NCI-H2227 treated with DMSO at 0.1 percent for 48 hours (cell line): ENCODE data around the gene RPN2.

Experiments
- DNase-seq: peaks from one replicate; lab custom pipeline; 2025; lab: John Stamatoyannopoulos, UW

Gene RPN2

DNA sequence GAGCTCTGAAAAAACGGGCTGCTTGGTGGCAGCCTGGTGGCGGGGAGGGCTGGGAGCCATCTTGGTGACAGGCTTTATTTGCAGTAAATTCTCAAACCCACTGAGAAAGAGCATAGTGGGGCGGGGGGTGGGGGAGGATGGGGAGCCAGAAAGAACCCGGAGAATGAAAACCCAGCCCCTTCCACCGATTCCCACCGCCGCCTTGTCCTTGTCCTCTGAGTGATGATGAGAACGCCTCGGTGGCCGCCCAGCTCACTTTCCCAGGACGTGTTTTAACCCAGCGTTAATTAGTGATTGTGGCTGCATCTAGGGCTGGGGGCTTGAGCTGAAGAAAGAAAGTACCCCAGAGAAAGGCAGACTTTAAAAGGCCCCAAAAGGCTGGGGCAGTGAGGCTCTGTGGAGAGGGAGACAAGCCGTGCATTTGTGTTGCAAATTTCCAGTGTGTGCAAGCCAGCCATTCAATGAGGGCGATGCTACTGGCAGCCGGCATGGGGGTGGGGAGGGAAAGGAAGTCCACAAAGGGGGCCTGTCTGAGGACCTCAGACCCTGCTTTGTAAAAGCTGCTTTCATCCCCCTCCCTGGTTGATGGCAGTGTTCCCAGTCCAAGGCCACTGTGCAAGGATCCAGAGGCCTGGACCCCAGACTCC lies 88.7 kb downstream of the RPN2 start:
- DNase-seq: peak; percentile 18

DNA sequence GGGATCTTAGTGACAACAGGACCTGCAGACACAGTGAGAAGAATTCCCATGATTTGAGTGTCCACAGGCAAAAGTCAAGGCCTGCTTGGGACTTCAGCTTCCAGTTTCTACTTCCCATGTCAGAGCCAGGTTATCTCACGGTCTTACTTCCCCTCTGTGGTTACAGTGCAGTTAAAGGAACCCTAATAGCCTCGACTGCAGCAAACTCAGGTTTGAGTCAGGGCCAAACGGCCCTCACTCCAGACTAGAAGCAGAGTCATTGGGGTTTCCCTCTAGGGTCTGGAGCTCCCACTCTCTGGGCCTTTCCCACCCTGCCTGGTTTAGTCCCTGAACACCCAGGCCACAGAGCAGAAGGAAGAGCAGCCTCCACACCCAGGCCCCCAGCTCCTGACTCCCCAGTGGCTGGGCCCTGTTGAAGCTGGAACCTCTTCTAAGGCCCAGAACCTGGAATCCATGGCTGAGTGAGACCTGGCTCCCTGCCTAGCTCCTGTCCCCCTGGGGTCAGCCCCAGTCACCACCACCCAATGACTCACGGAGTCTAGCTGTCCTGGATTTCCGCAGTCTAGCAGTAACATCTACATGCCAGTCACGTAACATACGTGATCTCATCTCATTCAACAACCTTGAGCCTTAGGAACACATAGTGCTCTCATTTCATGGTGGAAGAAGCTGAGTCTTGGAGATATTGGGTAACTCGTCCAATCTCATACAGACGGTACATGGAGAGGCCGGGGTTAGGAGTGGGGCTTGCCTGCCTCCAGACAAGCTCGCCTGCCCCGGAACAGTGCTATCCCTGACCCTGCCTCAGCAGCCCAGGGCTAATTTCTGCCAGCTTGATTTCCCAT lies 91.7 kb downstream of the RPN2 start:
- no peak for DNase-seq

DNA sequence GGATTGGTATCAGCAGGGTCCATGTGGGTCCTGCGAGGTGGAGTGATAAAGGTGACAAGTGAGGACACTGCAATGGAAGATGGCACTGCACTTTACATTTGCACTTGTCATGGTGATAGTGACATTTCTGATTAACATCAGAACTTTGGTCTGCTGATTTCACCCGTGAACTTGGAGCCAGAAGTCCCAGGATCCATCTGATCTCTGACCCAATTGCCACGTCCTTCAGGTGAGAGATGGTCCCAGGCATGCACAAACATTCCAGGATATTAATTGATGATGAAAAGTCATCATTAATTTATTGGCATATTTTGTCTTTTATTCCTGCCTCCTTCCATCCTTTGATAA lies 92.3 kb downstream of the RPN2 start:
- DNase-seq: no peak

DNA sequence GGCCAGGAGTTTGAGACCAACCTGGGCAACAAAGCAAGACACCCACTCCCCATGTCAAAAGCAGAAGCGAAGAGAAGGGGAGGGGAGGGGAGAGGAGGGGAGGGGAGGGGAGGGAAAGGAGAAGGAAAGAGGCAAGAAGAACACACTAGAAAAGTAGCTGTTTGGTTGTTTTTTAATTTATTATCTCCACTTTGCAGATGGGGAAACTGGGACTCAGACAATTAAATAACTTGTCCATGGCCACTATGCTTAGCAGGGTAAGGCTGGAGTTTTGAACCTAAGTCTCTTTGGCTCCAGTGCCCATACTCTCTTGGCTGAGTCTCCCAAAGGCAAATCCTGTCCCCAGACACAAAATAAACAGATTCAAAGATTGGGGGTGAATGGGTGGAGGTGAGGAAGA lies 94.9 kb downstream of the RPN2 start:
- no peak for DNase-seq

DNA sequence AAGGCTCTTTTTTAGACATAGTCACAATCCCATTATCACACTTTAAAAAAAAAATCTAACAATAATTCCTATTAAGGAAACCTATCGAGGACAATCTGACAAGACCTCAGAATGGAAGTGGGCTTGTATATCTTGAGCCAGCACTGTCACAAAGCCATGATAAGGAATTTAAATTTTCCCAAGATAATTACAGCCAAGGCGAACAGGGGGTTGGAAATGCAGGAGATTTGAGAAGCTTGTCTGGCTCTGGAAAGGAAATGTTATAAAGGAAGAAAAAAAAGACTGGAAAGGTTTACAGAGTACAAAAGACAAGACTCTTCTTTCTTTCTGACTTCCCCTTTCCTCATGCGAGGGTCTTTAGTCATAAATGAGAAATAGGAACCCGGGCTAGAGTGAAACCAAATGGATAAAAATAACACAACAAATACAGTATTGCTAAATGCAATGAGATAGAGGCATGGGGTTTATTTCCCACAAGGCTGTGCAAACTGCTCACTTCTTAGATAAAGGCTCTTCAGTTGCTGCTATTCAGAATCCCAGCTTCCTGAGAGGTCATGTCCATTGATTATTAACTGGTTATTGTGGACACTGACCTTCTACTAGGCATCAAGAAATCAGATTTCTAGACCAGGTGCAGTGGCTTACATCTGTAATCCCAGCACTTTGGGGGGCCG lies 95.9 kb downstream of the RPN2 start:
- DNase-seq: peak; percentile 21

DNA sequence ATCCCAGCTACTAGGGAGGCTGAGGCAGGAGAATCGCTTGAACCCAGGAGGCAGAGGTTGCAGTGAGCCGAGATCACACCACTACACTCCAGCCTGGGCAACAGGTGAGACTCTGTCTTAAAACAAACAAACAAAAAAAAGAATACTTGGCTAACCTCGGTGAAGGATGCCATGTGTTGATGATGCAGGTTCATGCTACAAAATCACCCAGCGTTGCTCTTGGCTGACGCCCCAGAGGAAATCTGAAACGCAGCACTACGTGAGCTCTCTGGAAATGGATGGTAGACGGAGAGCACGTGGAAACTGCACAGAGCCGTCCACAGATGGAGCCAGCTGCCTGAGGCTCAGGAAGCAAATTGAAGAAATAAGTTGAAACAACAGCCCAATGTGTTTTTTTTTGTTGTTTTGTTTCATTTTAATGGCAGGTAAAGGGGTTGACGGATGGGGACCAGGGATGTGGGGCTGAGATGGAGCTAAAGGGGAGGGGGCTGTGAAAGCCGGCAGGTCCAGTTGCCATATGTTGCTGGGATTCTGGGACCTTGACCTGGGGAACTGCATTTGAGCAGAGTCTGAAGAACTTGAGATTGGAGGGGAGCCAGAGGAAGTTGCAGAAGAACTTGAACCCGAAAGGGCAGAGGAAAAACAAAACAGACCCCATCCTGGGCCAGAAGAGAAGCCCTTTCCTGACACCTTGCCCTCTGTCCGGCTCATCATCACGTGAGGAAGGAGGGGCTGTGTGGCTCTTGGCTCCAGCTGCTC lies 97.5 kb downstream of the RPN2 start:
- DNase-seq: no peak

DNA sequence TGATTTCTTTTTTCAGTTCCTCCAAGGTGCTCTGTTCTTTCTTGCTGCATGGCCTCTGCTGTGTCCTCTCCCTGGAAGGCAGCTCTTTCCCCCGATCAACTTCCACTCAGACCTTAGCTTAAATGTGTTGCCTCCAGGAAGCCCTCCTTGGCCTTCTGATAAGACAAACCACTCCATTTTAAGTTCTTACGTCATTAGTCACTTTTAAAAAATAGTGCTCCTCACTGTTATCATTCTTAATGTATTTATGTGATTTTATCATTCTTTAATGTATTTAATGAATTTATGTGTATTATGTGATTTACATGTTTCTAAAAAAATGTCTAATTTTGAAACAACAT lies 98.1 kb downstream of the RPN2 start:
- DNase-seq: no peak

DNA sequence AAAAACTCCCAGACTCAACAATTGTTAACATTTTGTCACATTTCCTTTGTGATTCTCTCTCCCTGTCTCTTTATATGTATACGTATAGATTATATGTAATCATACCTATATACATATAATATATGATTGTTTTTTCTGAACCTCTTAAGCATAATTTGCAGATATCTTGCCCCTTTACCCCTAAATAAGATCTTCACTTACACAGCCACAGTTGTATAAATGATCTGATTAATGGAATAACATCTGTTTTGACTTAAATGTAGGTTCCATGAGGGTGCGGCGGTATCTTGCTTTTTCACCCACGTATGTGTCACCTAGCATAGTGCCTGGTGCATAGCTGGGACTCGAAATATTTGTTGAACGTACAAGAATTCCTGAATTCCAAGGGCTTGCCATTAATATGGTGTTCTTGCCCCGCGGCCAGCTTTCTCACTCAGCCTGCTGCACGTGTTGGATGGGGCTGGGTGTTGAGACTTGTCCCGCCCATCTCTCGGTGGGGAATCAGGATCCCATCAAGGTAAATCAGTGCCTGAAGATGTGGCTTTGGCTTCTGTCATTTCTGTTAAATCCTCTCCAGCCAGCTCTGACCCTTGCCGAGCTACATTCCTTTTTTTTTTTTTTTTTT lies 99.9 kb downstream of the RPN2 start:
- no peak for DNase-seq

DNA sequence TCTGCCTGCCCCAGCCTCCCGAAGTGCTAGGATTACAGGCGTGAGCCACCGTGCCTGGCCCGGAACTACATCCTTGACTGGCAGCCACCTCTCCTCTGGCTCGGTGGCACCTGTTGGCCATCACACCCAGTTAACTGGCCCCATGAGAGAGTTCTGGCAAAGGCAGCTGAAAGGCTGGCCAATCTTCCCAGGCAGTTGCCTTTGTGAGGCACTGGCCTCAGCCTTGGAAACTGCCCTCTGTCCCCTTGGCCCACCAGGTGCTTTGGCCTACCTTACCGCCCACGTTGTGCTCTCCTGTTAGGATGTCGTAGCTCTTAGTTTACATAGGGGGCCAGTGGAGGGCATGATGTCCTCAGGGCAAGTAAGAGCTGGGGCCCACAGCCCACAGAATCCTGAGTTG lies 100.7 kb downstream of the RPN2 start:
- DNase-seq: no peak

DNA sequence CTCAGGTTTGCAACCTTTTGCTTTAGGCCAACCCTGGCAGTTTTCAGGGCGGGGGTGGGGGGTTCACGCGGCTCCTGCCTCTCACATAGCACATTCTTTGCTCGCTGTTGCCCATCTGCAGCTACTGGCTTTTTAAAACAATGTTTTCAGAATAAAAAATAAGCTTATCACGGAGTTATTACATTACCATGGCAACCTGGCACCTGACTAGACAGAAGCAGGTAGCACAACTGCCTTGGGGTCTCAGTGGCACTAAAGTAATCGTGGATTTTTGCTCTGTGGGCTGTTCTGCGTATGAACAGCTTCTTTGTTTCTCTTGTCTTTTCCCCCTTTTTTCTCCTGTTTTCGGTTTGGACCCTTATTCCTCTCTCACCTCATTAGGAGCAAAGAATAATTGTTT lies 101.3 kb downstream of the RPN2 start:
- no peak for DNase-seq

DNA sequence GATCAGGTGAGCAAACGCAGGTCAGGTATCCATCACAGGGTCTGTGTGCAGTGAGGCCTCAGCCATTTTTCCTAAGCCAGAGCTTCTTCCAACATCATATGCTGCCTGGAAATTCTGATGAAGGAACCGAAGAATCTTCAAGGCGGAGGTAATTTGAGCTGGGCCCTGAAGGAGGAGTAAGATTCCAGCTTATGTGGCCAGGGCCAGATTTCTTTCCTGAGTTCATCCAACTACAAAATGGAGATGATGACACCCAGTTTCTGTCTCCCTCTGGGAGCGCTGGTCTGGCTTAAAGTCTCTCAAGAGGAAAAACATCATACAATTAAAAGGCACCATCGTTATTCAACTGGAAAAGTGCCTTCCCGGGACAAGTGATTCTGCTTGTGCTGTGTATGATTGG lies 103.4 kb downstream of the RPN2 start:
- DNase-seq: peak; percentile 19

DNA sequence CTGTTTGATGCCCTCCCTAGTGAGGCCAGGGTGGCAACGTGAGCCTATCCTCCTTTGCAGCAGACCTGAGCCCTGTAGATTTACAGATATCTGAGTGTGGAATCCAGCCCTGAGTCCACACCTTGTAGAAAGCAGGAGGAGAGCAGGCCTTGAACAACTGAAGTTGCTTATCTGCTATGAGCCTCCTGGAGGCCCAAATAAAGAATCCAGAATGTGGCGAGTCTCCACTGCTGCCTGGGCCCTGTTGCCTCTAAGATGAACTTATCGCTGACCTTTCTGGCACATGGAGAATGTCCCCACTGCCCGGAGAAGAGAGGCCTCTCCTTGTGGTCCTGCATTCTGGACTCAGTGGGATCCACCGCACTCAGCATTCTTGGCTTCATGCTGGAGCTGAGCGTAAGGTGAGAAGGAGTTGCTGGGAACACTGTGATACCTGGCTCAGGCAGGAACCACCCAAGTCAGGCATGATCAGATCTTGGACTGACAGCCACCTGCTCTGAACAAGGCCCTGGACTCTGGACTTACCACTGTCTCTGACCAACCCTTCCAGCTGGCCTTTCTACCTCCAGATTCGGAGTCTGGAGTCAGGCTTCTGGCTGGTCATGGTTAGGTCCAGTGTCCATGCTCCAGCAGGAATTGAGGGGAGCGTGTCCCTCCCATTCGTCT lies 104.5 kb downstream of the RPN2 start:
- no peak for DNase-seq

DNA sequence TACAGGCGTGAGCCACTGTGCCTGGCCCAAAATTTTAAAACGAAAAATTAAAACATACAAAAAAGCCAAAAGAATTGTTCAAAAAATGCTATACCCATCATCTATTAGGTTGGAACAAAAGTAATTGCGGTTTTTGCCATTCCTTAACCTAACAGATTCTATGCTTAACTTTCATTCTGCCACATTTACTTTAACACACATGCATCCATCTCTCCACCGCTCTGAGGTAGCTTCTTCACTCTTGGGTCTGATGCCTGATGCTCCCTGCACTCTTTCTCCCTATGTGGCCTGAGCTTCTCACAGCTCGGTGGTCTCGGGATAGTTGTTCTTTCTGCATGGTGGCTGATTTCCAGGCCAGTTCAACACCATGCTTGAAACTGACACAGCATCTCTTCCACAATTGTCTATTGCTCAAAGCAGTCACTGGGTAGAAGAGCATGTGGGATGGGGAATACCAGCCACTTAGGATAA lies 105.6 kb downstream of the RPN2 start:
- no peak for DNase-seq

DNA sequence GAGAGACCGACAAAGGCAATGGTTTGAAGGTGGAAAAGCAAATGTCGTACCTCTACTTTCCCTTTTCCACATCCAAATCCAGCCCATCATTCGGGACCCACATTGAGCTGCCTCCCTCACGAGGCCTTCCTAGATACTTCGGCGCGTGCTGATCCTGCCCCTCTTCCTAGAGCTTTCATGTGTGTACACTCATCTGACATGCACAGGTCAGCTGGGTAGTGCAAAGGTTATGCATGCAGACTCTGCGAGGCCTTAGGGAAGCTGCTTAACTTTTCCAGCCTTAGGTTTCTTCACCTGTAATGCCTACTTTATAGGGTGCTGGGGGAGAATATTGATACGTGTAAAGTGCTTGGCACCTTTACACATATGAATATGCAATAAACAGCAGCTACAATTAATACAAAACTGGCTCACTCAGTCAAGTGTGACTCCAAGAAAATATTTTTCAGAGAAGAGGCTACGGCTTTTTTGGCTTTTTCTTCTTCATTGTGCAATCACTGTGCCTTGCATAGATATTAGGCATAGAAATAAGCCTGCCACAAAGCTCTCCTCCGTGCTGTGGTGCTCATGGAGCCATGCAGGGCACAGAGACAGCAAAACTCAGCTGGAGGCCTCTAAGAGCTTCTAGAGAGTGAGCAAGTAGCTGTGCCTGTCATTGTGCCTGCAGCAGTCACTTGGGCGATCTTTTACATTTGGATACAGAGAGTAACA lies 106.7 kb downstream of the RPN2 start:
- DNase-seq: no peak

DNA sequence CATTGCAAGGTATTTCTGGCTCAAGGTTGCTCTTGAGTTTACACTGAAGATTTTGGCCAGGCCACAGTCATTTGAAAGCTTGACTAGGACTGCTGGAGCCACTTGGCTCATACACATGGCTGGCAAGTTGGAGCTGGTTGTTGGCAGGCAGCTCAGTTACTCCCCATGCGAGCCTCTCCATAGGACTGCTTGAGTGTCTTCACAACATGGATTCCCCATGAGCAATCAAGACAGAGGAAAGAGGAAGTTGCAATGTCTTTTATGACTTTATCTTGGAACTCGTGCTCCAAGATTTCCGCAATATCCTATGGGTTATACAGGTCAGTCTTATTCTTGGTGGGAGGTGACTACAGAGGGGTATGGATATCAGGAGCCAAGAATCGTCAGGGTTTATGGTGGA lies 109.0 kb downstream of the RPN2 start:
- no peak for DNase-seq

DNA sequence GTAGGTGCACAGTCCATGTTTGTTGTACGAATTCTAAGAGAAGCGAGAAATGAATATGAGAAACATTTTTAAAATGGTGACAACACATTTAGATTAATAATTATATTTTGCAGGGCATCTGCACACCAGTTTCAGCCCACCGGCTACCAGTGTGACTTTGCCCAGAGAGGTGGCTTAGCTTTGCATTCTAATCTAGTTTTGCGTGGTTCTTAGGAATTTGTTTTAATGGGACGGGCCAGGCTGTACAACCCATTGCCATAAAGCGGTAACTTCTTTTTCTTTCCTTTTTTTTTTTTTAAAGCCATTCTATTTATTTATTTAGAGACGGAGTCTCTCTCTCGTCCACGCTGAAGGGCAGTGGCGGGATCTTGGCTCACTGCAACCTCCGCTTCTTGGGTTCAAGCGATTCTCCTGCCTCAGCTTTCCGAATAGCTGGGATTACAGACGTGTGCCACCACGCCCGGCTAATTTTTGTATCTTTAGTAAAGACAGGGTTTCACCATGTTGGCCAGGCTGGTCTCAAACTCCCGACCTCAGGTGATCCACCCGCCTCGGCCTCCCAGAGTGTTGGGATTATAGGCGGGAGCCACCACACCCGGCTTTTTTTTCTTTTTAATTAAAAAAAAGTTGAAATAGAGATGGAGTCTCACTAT lies 111.2 kb downstream of the RPN2 start:
- DNase-seq: no peak
